NCI-H526 treated with DMSO at 0.1 percent for 48 hours (cell line): Measurements from ENCODE around the gene TMEM63B.

Experiments used
- DNase-seq: peaks from one replicate; lab custom pipeline; 2025; lab: John Stamatoyannopoulos, UW

The TMEM63B gene

GRCh38 chr6:44117397-44118128, 9.8 kb upstream of the TMEM63B start:
- DNase-seq = no peak

GRCh38 chr6:44119704-44120262, 7.6 kb upstream of the TMEM63B start:
- DNase-seq = no peak

- DNase-seq = no peak
Measured at GRCh38 chr6:44120692-44121443, 6.5 kb upstream of the TMEM63B start.

- no peak for DNase-seq
Measured at GRCh38 chr6:44122801-44123200, 4.6 kb upstream of the TMEM63B start.

- DNase-seq = no peak
Measured at GRCh38 chr6:44123544-44123943, 3.8 kb upstream of the TMEM63B start.

- DNase-seq = peak; percentile 35
Measured at GRCh38 chr6:44126320-44127149, 819 bp upstream of the TMEM63B start.

- DNase-seq = no peak
Measured at GRCh38 chr6:44128020-44128917, 915 bp downstream of the TMEM63B start.

GRCh38 chr6:44129841-44130322, 2.5 kb downstream of the TMEM63B start:
- DNase-seq = no peak

GRCh38 chr6:44131892-44132291, 4.5 kb downstream of the TMEM63B start:
- DNase-seq = no peak

GRCh38 chr6:44132476-44132875, 5.1 kb downstream of the TMEM63B start:
- no peak for DNase-seq

GRCh38 chr6:44133003-44133931, 5.9 kb downstream of the TMEM63B start:
- peak; percentile 32 for DNase-seq

- no peak for DNase-seq
Measured at GRCh38 chr6:44133981-44134711, 6.8 kb downstream of the TMEM63B start.

GRCh38 chr6:44135173-44135758, 7.9 kb downstream of the TMEM63B start:
- DNase-seq = no peak

GRCh38 chr6:44135875-44136274, 8.5 kb downstream of the TMEM63B start:
- DNase-seq = no peak

GRCh38 chr6:44138717-44139350, 11.5 kb downstream of the TMEM63B start:
- no peak for DNase-seq

- no peak for DNase-seq
Measured at GRCh38 chr6:44139351-44139743, 12.0 kb downstream of the TMEM63B start.

GRCh38 chr6:44142835-44143234, 15.5 kb downstream of the TMEM63B start:
- no peak for DNase-seq

GRCh38 chr6:44143731-44144130, 16.4 kb downstream of the TMEM63B start:
- DNase-seq = no peak
